ENCODE data around the gene GRHL1. TPM values are rescaled to one million over a fixed set of nuclear protein-coding genes. Genes with fewer than 3 reads are reported as not detected.

Gene GRHL1
- total and polyA plus RNA-seq, 9 of the 15 experiments (the other 6 are each of a cell fraction or from before 2014, with no cell fraction given), result 1.7 to 6.1 (median 4.7) TPM

- no peak for TF ChIP-seq CTCF (IDR thresholded peaks at IDR 0.05 in 2 of 3, conservative IDR thresholded peaks at IDR 0.05 in 1 of 3; ENCODE audit: insufficient read depth in 2 of 3, low read depth in 1 of 3, low read length in 3 of 3)
- TF ChIP-seq E2F5 (CRISPR knock-in tag; IDR thresholded peaks at IDR 0.05), result no peak
- no peak for TF ChIP-seq ZNF696 (CRISPR knock-in tag; conservative IDR thresholded peaks at IDR 0.05)
These were observed 5.4 kb upstream of the GRHL1 start (continued) for GRCh38 chr2:9946076-9946475.

GRCh38 chr2:9946818-9947217 lies 4.7 kb upstream of the GRHL1 start:
- Histone ChIP-seq H3K79me2 (ENCODE audit: control insufficient read depth, insufficient read depth, low read length) (0 out of 3 replicates have a peak, but pooled peaks cover under 1% of the 10 kb centered on the region), H3K36me3 (ENCODE audit: control insufficient read depth, insufficient read depth, low read length) (no peaks in the 10 kb centered on the region), H2AFZ (ENCODE audit: low read depth, low read length) (0 out of 2 replicates have a peak overlapping the region, but pooled peaks have one; percentile 4), H3K27me3 (ENCODE audit: control insufficient read depth in 2 of 2, insufficient read depth in 2 of 2, low read length in 2 of 2) (peaks cover 6 to 10% of the 10 kb centered on the region in 2 experiments; a peak in 1 of 5 replicates), H3K9me1 (ENCODE audit: control insufficient read depth, insufficient read depth, low read length) (no peaks in the 10 kb centered on the region), H3K4me3 (no peak overlapping the region), H3K4me1 (replicated peaks in 1 of 2; ENCODE audit: control insufficient read depth in 2 of 2, insufficient read depth in 2 of 2, low read length in 2 of 2) (peaks cover 5 to 16% of the 10 kb centered on the region in 2 experiments; a peak in 3 of 5 replicates), H4K20me1 (replicated peaks; ENCODE audit: control insufficient read depth, insufficient read depth, low read length) (no peaks in the 10 kb centered on the region), H3K9ac (ENCODE audit: insufficient read depth in 1 of 2, low read depth in 2 of 2, low read length in 2 of 2) (no peak overlapping the region), H3K9me3 (replicated peaks; ENCODE audit: control insufficient read depth, insufficient read depth, low read depth, low read length) (no peaks in the 10 kb centered on the region), H3K4me2 (ENCODE audit: insufficient read depth, low read length) (no peak overlapping the region), H3K27ac (ENCODE audit: extremely low read depth, low read depth, low read length) (no peak overlapping the region)
- BruUV-seq (replicated peaks), result no TSS peak
- WGBS (ENCODE audit: insufficient coverage, low coverage, missing lambda C conversion rate), result 18% methylated on average over 5 of the region's 5 CpGs
- ChIA-PET POLR2A (interaction anchor here (0.8 kb wide), 1 partner anchor 318 kb away, joined by 5 read pairs; no protein-coding TSS in a partner anchor), CTCF (ENCODE audit: low intra/inter-chr PET ratio) (no interaction called here)
- ATAC-seq (no peak), FAIRE-seq (no peak), DNase-seq (ENCODE audit: extremely low read depth in 1 of 4, low spot score in 3 of 4) (no peak)
- peak; percentile 49 for TF ChIP-seq CEBPB (tag; IDR thresholded peaks at IDR 0.05)
- no peak for TF ChIP-seq FOXJ2 (tag; IDR thresholded peaks at IDR 0.05)
- peak; percentile 70; the same call in 1 of the 2 replicates for TF ChIP-seq ATF3 (IDR thresholded peaks at IDR 0.05)
- TF ChIP-seq ATF3 (CRISPR knock-in tag; conservative IDR thresholded peaks at IDR 0.05), result no peak
- no peak; the same call in 1 of the 2 replicates for TF ChIP-seq CEBPG (CRISPR knock-in tag; IDR thresholded peaks at IDR 0.05)
- TF ChIP-seq CEBPG (tag; conservative IDR thresholded peaks at IDR 0.05 in 1 of 2, IDR thresholded peaks at IDR 0.05 in 1 of 2), result peak; percentile 48 to 73; a peak in 3 of 4 replicates
- in situ Hi-C loops (cut with MboI), result no loop called here
- intact Hi-C loops (cut with micrococcal nuclease), result no loop called here

Data from K562 (cell line).